NCI-H187 treated with DMSO at 0.1 percent for 48 hours (cell line): ENCODE data around the gene ADAMTS17.

Experiments
- DNase-seq: peaks from one replicate; lab custom pipeline; 2025; lab: John Stamatoyannopoulos, UW

ADAMTS17 gene

GRCh38 chr15:100029868-100030479 lies 311.8 kb downstream of the ADAMTS17 start:
- DNase-seq = no peak

- no peak for DNase-seq
Measured at GRCh38 chr15:100029045-100029444, 312.7 kb downstream of the ADAMTS17 start.

- no peak for DNase-seq
Measured at GRCh38 chr15:100026041-100026440, 315.7 kb downstream of the ADAMTS17 start.

GRCh38 chr15:100022806-100023205 lies 319.0 kb downstream of the ADAMTS17 start:
- no peak for DNase-seq

GRCh38 chr15:100022391-100022790 lies 319.4 kb downstream of the ADAMTS17 start:
- no peak for DNase-seq

GRCh38 chr15:100021653-100022052 lies 320.1 kb downstream of the ADAMTS17 start:
- no peak for DNase-seq

- DNase-seq = no peak
Measured at GRCh38 chr15:100020614-100021013, 321.2 kb downstream of the ADAMTS17 start.

GRCh38 chr15:100020189-100020588 lies 321.6 kb downstream of the ADAMTS17 start:
- DNase-seq = no peak

GRCh38 chr15:100019601-100020000 lies 322.2 kb downstream of the ADAMTS17 start:
- no peak for DNase-seq

GRCh38 chr15:100018191-100018590 lies 323.6 kb downstream of the ADAMTS17 start:
- no peak for DNase-seq

- DNase-seq = no peak
Measured at GRCh38 chr15:100017140-100017539, 324.6 kb downstream of the ADAMTS17 start.

- no peak for DNase-seq
Measured at GRCh38 chr15:100016632-100017031, 325.1 kb downstream of the ADAMTS17 start.

- no peak for DNase-seq
Measured at GRCh38 chr15:100011235-100011634, 330.5 kb downstream of the ADAMTS17 start.

GRCh38 chr15:100009372-100009771 lies 332.4 kb downstream of the ADAMTS17 start:
- DNase-seq = no peak

- no peak for DNase-seq
Measured at GRCh38 chr15:100008258-100008657, 333.5 kb downstream of the ADAMTS17 start.

GRCh38 chr15:100007609-100008008 lies 334.2 kb downstream of the ADAMTS17 start:
- no peak for DNase-seq

GRCh38 chr15:100005715-100006114 lies 336.1 kb downstream of the ADAMTS17 start:
- no peak for DNase-seq

- no peak for DNase-seq
Measured at GRCh38 chr15:100005013-100005412, 336.8 kb downstream of the ADAMTS17 start.

- no peak for DNase-seq
Measured at GRCh38 chr15:100002787-100003536, 338.8 kb downstream of the ADAMTS17 start.

GRCh38 chr15:100002086-100002620 lies 339.6 kb downstream of the ADAMTS17 start:
- no peak for DNase-seq

- no peak for DNase-seq
Measured at GRCh38 chr15:100001405-100001804, 340.4 kb downstream of the ADAMTS17 start.

GRCh38 chr15:99999282-100000070 lies 342.3 kb downstream of the ADAMTS17 start:
- DNase-seq = no peak

GRCh38 chr15:99998661-99999101 lies 343.1 kb downstream of the ADAMTS17 start:
- no peak for DNase-seq
